H9 (cell line): ENCODE results near the gene FHIT. TPM values are rescaled to one million over a fixed set of nuclear protein-coding genes. Genes with fewer than 3 reads are reported as not detected.

ENCODE experiments used
- DNase-seq: peaks from one replicate; pipeline ENCODE4 v3.0.0-alpha.2; 2017
- H2AFZ ChIP-seq: one replicate; pipeline ENCODE4 v1.6.1; 2013; ENCODE audit warnings: mild to moderate bottlenecking, low read length, control low read depth, moderate library complexity
- H2AK5ac ChIP-seq: 2 replicates; pipeline ENCODE4 v1.6.1; 2013; ENCODE audit warnings: low read length, control low read depth, mixed read lengths; ENCODE audit not compliant: insufficient read length
- H2BK120ac ChIP-seq: one replicate; pipeline ENCODE4 v1.6.1; 2013; ENCODE audit warnings: low read depth, mild to moderate bottlenecking, low read length, control low read depth, inconsistent platforms; ENCODE audit not compliant: poor library complexity, severe bottlenecking
- H2BK12ac ChIP-seq: 2 replicates; pipeline ENCODE4 v1.6.1; 2013; ENCODE audit warnings: low read length, control low read depth, mixed read lengths, low read depth; ENCODE audit not compliant: insufficient read length
- H2BK15ac ChIP-seq: 2 replicates; pipeline ENCODE4 v1.6.1; 2013; ENCODE audit warnings: low read depth, low read length, control low read depth
- H2BK20ac ChIP-seq: one replicate; pipeline ENCODE4 v1.6.1; 2013; ENCODE audit warnings: low read depth, mild to moderate bottlenecking, low read length, control low read depth, inconsistent platforms; ENCODE audit not compliant: poor library complexity, severe bottlenecking
- H2BK5ac ChIP-seq: 2 replicates; pipeline ENCODE4 v1.6.1; 2013; ENCODE audit warnings: low read length, control low read depth, mixed read lengths; ENCODE audit not compliant: insufficient read length
- H3K14ac ChIP-seq: 2 replicates; pipeline ENCODE4 v1.6.1; 2013; ENCODE audit warnings: low read length, control low read depth; ENCODE audit not compliant: insufficient read depth
- H3K18ac ChIP-seq: 2 replicates; pipeline ENCODE4 v1.6.1; 2013; ENCODE audit warnings: low read depth, mild to moderate bottlenecking, mixed read lengths, low read length, control low read depth; ENCODE audit not compliant: insufficient read length
- H3K23ac ChIP-seq: 2 replicates; pipeline ENCODE4 v1.6.1; 2013; ENCODE audit warnings: low read length, control low read depth, mixed read lengths, low read depth; ENCODE audit not compliant: insufficient read length
- H3K23me2 ChIP-seq: 2 replicates; pipeline ENCODE4 v1.6.1; 2013; ENCODE audit warnings: low read depth, mild to moderate bottlenecking, mixed read lengths, low read length, control low read depth; ENCODE audit not compliant: insufficient read length, poor library complexity, severe bottlenecking
- H3K27ac ChIP-seq: 2 replicates; pipeline ENCODE4 v1.5.1; 2013; ENCODE audit warnings: low read length, control low read depth, mixed read lengths, low read depth; ENCODE audit not compliant: insufficient read length
- H3K27me3 ChIP-seq: 2 replicates; pipeline ENCODE4 v1.6.1; 2013; ENCODE audit warnings: low read length, control low read depth, inconsistent platforms; ENCODE audit not compliant: insufficient read depth
- H3K4ac ChIP-seq: 2 replicates; pipeline ENCODE4 v1.6.1; 2013; ENCODE audit warnings: low read depth, mild to moderate bottlenecking, control low read depth, inconsistent platforms, low read length, moderate library complexity
- H3K4me1 ChIP-seq: 2 replicates; pipeline ENCODE4 v1.6.1; 2013; ENCODE audit warnings: low read length, control low read depth, inconsistent platforms; ENCODE audit not compliant: insufficient read depth
- H3K4me2 ChIP-seq: 2 replicates; pipeline ENCODE4 v1.6.1; 2013; ENCODE audit warnings: low read length, control low read depth, mixed read lengths; ENCODE audit not compliant: insufficient read length, insufficient read depth
- H3K56ac ChIP-seq: 2 replicates; pipeline ENCODE4 v1.6.1; 2013; ENCODE audit warnings: low read depth, mild to moderate bottlenecking, mixed read lengths, low read length, control low read depth; ENCODE audit not compliant: insufficient read length
- H3K79me1 ChIP-seq: 2 replicates; pipeline ENCODE4 v1.6.1; 2013; ENCODE audit warnings: low read depth, mild to moderate bottlenecking, moderate library complexity, low read length, control low read depth, inconsistent platforms; ENCODE audit not compliant: insufficient read depth, poor library complexity, severe bottlenecking
- H3K79me2 ChIP-seq: 2 replicates; pipeline ENCODE4 v1.6.1; 2013; ENCODE audit warnings: low read length, control low read depth, inconsistent platforms; ENCODE audit not compliant: insufficient read depth
- H3K9ac ChIP-seq: 2 replicates; pipeline ENCODE4 v1.6.1; 2013; ENCODE audit warnings: low read length, control low read depth, mixed read lengths; ENCODE audit not compliant: insufficient read length; ENCODE audit errors: extremely low read depth
- H3K9me3 ChIP-seq: one replicate; pipeline ENCODE4 v1.6.1; 2013; ENCODE audit warnings: low read depth, low read length, inconsistent platforms; ENCODE audit not compliant: control insufficient read depth
- H3T11ph ChIP-seq: one replicate; pipeline ENCODE4 v1.6.1; 2013; ENCODE audit warnings: mild to moderate bottlenecking, low read length, control low read depth, inconsistent platforms
- H4K20me1 ChIP-seq: one replicate; pipeline ENCODE4 v1.6.1; 2013; ENCODE audit not compliant: control insufficient read depth, insufficient read length, insufficient read depth
- H4K5ac ChIP-seq: 2 replicates; pipeline ENCODE4 v1.6.1; 2013; ENCODE audit warnings: low read depth, mild to moderate bottlenecking, mixed read lengths, low read length, control low read depth; ENCODE audit not compliant: insufficient read length
- H4K8ac ChIP-seq: replicated peaks from 2 replicates; pipeline ENCODE4 v1.6.1; 2013; ENCODE audit warnings: low read length, control low read depth, mixed read lengths, low read depth; ENCODE audit not compliant: insufficient read length
- H4K91ac ChIP-seq: 2 replicates; pipeline ENCODE4 v1.6.1; 2013; ENCODE audit warnings: low read depth, mild to moderate bottlenecking, moderate library complexity, mixed read lengths, low read length, control low read depth; ENCODE audit not compliant: insufficient read length
- H3K27ac Mint-ChIP-seq, 3 experiments: 2 replicates in 2 of 3; 3 replicates in 1 of 3; pipeline ENCODE4 v1.8.0; 2020 to 2021; ENCODE audit warnings: mixed read lengths in 3 of 3, mild to moderate bottlenecking in 1 of 3, moderate library complexity in 1 of 3
- H3K27me3 Mint-ChIP-seq: 2 replicates; pipeline ENCODE4 v1.8.0; 2021; ENCODE audit warnings: low read depth, mild to moderate bottlenecking, moderate library complexity, mixed read lengths
- H3K36me3 Mint-ChIP-seq, 3 experiments: 2 replicates in 2 of 3; 3 replicates in 1 of 3; pipeline ENCODE4 v1.8.0; 2020 to 2021; ENCODE audit warnings: low read depth in 3 of 3, mixed read lengths in 3 of 3; ENCODE audit not compliant: insufficient read depth in 1 of 3
- H3K4me1 Mint-ChIP-seq, 2 experiments: 2 replicates each; pipeline ENCODE4 v1.8.0; 2020; ENCODE audit warnings: mixed read lengths in 2 of 2
- H3K4me3 Mint-ChIP-seq, 2 experiments: 2 replicates in 1 of 2; 3 replicates in 1 of 2; pipeline ENCODE4 v1.8.0; 2020 to 2021; ENCODE audit warnings: mild to moderate bottlenecking in 2 of 2, mixed read lengths in 2 of 2, moderate library complexity in 1 of 2
- H3K9me3 Mint-ChIP-seq, 2 experiments: 2 replicates in 1 of 2; 3 replicates in 1 of 2; pipeline ENCODE4 v1.8.0; 2020; ENCODE audit warnings: mild to moderate bottlenecking in 2 of 2, mixed read lengths in 2 of 2, moderate library complexity in 1 of 2
- WGBS: extraction: QIAGEN DNeasy Blood & Tissue Kit; methylation state at CpG from one replicate; pipeline ENCODE4 v1.1.7; 2013; ENCODE audit warnings: missing lambda C conversion rate, low lambda C conversion rate, mixed read lengths; ENCODE audit not compliant: insufficient read length; ENCODE audit errors: extremely low coverage; 5-methylcytosine and 5-hydroxymethylcytosine counted together
- total RNA-seq: library from RNA; stranded (reverse); gene quantifications from 2 replicates; pipeline ENCODE4 v1.2.1, GENCODE V29; 2021
- TF ChIP-seq, protein P1 (sequence below): fragments of 200-600 bp; sonication (generic); conservative IDR thresholded peaks from 3 replicates; pipeline ENCODE4 v1.8.0; 2021; ENCODE audit warnings: antibody characterized with exemption, mild to moderate bottlenecking

Gene FHIT
- total RNA-seq, 1 experiment from 2014 or later, result 3.0 TPM

DNA sequence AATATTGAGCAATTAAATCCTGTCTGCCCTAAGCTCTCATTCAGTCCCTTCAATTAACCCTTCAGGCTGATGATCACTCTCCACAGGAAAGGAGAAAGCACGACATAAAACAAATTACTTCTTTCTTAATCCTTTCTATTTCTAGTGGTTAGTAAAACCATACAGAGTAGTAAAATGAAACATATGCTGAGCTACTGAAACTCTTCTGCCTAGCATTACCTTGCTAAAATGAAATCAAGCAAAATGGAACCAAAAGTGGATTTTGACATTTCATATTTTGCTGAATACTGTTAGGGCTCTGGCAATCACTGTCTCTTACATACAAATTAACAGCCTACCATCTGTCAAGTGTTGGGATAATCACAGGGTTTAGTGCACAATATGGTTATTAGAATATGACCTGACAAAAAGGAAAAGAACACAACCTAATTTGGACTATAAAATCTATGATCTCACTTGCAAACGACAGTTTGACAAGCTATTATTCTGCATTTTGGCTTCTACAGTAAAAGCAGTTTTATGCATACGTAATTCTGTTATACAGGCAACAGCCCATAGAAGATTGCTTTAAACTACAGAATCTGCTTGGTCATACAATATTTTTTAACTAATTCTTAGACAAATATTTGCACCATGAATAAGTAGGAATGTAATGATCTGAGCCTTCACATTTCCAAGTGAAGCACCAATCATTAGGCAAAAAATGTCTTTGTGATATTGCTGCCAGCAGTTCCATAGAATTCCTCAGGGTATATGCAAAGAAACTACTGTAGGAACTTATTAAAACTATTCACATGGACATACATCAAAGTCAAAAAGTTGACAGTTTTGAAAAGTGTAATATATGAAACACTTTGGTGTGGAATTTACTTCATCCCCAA, 105.0 kb downstream of the FHIT start:
- Histone ChIP-seq H3K23ac (no peak overlapping the region), H4K91ac (no peak overlapping the region), H3T11ph (no peak overlapping the region), H3K9me3 (no peaks in the 10 kb centered on the region), H4K8ac (no peak overlapping the region), H3K4me1 (peaks cover 3% of the 10 kb centered on the region; the same call in 1 of the 2 replicates), H2BK20ac (no peak overlapping the region), H3K14ac (no peak overlapping the region), H3K18ac (no peak overlapping the region), H4K20me1 (no peaks in the 10 kb centered on the region), H3K9ac (no peak overlapping the region), H3K23me2 (no peaks in the 10 kb centered on the region), H3K27me3 (no peaks in the 10 kb centered on the region), H4K5ac (no peak overlapping the region), H2BK12ac (no peak overlapping the region), H2AFZ (no peak overlapping the region), H2BK15ac (no peak overlapping the region), H2BK5ac (no peak overlapping the region), H3K4me2 (no peak overlapping the region), H3K4ac (no peak overlapping the region), H3K79me1 (no peaks in the 10 kb centered on the region), H3K27ac (no peak overlapping the region), H3K56ac (no peak overlapping the region), H3K79me2 (no peaks in the 10 kb centered on the region), H2AK5ac (no peak overlapping the region), H2BK120ac (no peak overlapping the region)
- TF ChIP-seq, protein P1, sequence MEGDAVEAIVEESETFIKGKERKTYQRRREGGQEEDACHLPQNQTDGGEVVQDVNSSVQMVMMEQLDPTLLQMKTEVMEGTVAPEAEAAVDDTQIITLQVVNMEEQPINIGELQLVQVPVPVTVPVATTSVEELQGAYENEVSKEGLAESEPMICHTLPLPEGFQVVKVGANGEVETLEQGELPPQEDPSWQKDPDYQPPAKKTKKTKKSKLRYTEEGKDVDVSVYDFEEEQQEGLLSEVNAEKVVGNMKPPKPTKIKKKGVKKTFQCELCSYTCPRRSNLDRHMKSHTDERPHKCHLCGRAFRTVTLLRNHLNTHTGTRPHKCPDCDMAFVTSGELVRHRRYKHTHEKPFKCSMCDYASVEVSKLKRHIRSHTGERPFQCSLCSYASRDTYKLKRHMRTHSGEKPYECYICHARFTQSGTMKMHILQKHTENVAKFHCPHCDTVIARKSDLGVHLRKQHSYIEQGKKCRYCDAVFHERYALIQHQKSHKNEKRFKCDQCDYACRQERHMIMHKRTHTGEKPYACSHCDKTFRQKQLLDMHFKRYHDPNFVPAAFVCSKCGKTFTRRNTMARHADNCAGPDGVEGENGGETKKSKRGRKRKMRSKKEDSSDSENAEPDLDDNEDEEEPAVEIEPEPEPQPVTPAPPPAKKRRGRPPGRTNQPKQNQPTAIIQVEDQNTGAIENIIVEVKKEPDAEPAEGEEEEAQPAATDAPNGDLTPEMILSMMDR, result no peak
- no CpG with 5 or more reads among the region's 3 CpGs for WGBS
- no peaks in the 10 kb centered on the region; the same call in 1 of the 2 replicates for H3K27me3 Mint-ChIP-seq
- H3K27ac Mint-ChIP-seq, result no peak overlapping the region
- H3K9me3 Mint-ChIP-seq, result peaks cover 6 to 8% of the 10 kb centered on the region in 2 experiments
- H3K4me1 Mint-ChIP-seq, result peaks cover 20 to 26% of the 10 kb centered on the region in 2 experiments
- peaks cover 0 to 18% (median 2%) of the 10 kb centered on the region in 3 experiments; a peak in 6 of 7 replicates for H3K36me3 Mint-ChIP-seq
- H3K4me3 Mint-ChIP-seq, result no peak overlapping the region
- no peak for DNase-seq
